K562 (cell line): Measurements from ENCODE around the gene RIT2.

Experiments used
- E2F1 ChIP-seq: sonication (generic); formaldehyde crosslinking; IDR thresholded peaks from 2 replicates; pipeline ENCODE4 v1.8.1; 2023; ENCODE audit warnings: mild to moderate bottlenecking, missing genetic modification reagents, moderate library complexity
- E2F5 ChIP-seq: sonication (generic); formaldehyde crosslinking; IDR thresholded peaks from 2 replicates; pipeline ENCODE4 v1.8.0; 2022; ENCODE audit warnings: mild to moderate bottlenecking, missing genetic modification reagents
- IRF2 ChIP-seq: sonication (generic); formaldehyde crosslinking; IDR thresholded peaks from 2 replicates; pipeline ENCODE4 v1.8.1; 2022; ENCODE audit warnings: mild to moderate bottlenecking, missing genetic modification reagents
- JUNB ChIP-seq: fragments of 450-650 bp; formaldehyde crosslinking; conservative IDR thresholded peaks from 2 replicates; pipeline ENCODE4 v1.4.0; 2020; ENCODE audit warnings: mild to moderate bottlenecking
- KLF10 ChIP-seq: fragments of 250-450 bp; sonication (Bioruptor Pico); IDR thresholded peaks from 2 replicates; pipeline ENCODE4 v1.6.1; 2021; ENCODE audit warnings: matching md5 sums
- KLF6 ChIP-seq: fragments of 250-450 bp; sonication (Bioruptor Pico); IDR thresholded peaks from 2 replicates; pipeline ENCODE4 v1.4.0; 2020; ENCODE audit warnings: mild to moderate bottlenecking, moderate library complexity, borderline replicate concordance
- NCOR1 ChIP-seq: fragments of 450-650 bp; IDR thresholded peaks from 2 replicates; pipeline ENCODE4 v1.6.1; 2016; ENCODE audit warnings: mild to moderate bottlenecking, moderate library complexity
- POLR2A ChIP-seq: fragments of 450-650 bp; conservative IDR thresholded peaks from 2 replicates; pipeline ENCODE4 v1.6.1; 2016
- ZNF431 ChIP-seq: sonication (generic); formaldehyde crosslinking; IDR thresholded peaks from 2 replicates; pipeline ENCODE4 v1.8.0; 2022; ENCODE audit warnings: mild to moderate bottlenecking, missing genetic modification reagents

GRCh38 chr18:42752916-42753315, 362.6 kb downstream of the RIT2 start:
- TF ChIP-seq KLF10 (CRISPR knock-in tag) (no peak), E2F1 (CRISPR knock-in tag) (no peak), IRF2 (CRISPR knock-in tag) (no peak), ZNF431 (CRISPR knock-in tag) (no peak), NCOR1 (no peak), E2F5 (CRISPR knock-in tag) (no peak), KLF6 (CRISPR knock-in tag) (no peak), POLR2A (no peak), JUNB (CRISPR knock-in tag) (no peak)
